RWPE2 (cell line): ENCODE data around the gene EEF1AKMT1.

ENCODE experiments used
- ATAC-seq: fragments of 200-7000 bp; cut with Tn5 transposase; 3 replicates; pipeline ENCODE4 v1.9.1; 2021; ENCODE audit warnings: low read depth
- DNase-seq: peaks from one replicate; pipeline ENCODE4 v3.0.0-alpha.2; 2020; ENCODE audit warnings: low spot score
- H3K27ac ChIP-seq: fragments of 450-650 bp; 2 replicates; pipeline ENCODE4 v1.5.1; 2017; ENCODE audit warnings: mild to moderate bottlenecking; ENCODE audit not compliant: poor library complexity, severe bottlenecking
- H3K27me3 ChIP-seq: fragments of 250-450 bp; sonication (Bioruptor Pico); 2 replicates; pipeline ENCODE4 v1.5.1; 2021; ENCODE audit warnings: mild to moderate bottlenecking, moderate library complexity; ENCODE audit not compliant: insufficient read depth, poor library complexity, severe bottlenecking
- H3K36me3 ChIP-seq: fragments of 250-450 bp; sonication (Bioruptor Pico); 2 replicates; pipeline ENCODE4 v1.5.1; 2020; ENCODE audit warnings: low read depth, mild to moderate bottlenecking, moderate library complexity
- H3K4me1 ChIP-seq: fragments of 250-450 bp; sonication (Bioruptor Pico); 2 replicates; pipeline ENCODE4 v1.5.1; 2021; ENCODE audit warnings: mild to moderate bottlenecking, moderate library complexity; ENCODE audit not compliant: insufficient read depth, poor library complexity, severe bottlenecking
- H3K4me3 ChIP-seq: fragments of 250-450 bp; sonication (Bioruptor Pico); 2 replicates; pipeline ENCODE4 v1.5.1; 2021; ENCODE audit warnings: mild to moderate bottlenecking, moderate library complexity; ENCODE audit not compliant: severe bottlenecking
- H3K9me3 ChIP-seq: fragments of 250-450 bp; sonication (Bioruptor Pico); 2 replicates; pipeline ENCODE4 v1.5.1; 2021; ENCODE audit warnings: mild to moderate bottlenecking, moderate library complexity; ENCODE audit not compliant: severe bottlenecking
- TF ChIP-seq, protein P1 (sequence below): fragments of 450-650 bp; IDR thresholded peaks from one replicate; pipeline ENCODE4 v1.5.1; 2017; ENCODE audit warnings: mild to moderate bottlenecking, moderate library complexity; ENCODE audit not compliant: poor library complexity, severe bottlenecking

EEF1AKMT1 gene

DNA sequence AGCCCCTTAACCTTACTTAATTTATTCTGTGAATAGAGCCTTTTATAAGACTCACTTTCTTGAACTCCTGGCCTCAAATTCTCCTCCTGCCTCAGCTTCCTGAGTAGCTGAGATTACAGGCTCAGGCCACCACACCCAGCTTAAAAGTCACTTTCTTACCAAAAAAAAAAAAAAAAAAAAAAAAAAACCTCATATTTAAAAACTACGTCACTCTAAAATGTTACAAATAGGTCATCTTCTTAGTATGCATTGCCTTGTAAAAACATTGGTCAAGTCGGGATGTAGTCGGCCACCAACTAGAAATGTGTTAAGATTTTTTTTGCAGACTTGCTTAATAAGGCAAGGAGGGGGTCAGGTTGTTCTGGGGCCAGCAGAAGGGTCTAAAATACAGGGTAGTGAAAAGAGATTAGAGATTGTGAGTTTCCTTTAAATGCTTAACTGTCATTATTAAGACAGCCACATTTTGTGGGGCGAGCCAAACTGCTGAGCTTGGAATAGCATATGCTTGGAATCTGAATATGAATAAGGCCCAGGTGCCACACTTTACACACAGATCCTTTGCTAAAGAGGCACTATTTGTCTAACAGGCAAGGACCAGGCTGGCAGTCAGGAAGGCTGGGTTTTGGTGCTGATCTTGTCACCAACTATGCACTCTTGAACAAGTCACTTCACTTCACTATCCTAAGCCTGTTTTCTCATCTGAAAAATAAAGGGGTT, 86.7 kb downstream of the EEF1AKMT1 start:
- H3K9me3 ChIP-seq = no peaks in the 10 kb centered on the region
- no peaks in the 10 kb centered on the region for H3K27me3 ChIP-seq
- DNase-seq (no peak), ATAC-seq (no peak)
- H3K4me3 ChIP-seq = no peak overlapping the region
- TF ChIP-seq, protein P1, sequence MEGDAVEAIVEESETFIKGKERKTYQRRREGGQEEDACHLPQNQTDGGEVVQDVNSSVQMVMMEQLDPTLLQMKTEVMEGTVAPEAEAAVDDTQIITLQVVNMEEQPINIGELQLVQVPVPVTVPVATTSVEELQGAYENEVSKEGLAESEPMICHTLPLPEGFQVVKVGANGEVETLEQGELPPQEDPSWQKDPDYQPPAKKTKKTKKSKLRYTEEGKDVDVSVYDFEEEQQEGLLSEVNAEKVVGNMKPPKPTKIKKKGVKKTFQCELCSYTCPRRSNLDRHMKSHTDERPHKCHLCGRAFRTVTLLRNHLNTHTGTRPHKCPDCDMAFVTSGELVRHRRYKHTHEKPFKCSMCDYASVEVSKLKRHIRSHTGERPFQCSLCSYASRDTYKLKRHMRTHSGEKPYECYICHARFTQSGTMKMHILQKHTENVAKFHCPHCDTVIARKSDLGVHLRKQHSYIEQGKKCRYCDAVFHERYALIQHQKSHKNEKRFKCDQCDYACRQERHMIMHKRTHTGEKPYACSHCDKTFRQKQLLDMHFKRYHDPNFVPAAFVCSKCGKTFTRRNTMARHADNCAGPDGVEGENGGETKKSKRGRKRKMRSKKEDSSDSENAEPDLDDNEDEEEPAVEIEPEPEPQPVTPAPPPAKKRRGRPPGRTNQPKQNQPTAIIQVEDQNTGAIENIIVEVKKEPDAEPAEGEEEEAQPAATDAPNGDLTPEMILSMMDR = no peak
- H3K4me1 ChIP-seq = no peaks in the 10 kb centered on the region
- H3K27ac ChIP-seq = no peak overlapping the region
- no peaks in the 10 kb centered on the region for H3K36me3 ChIP-seq

DNA sequence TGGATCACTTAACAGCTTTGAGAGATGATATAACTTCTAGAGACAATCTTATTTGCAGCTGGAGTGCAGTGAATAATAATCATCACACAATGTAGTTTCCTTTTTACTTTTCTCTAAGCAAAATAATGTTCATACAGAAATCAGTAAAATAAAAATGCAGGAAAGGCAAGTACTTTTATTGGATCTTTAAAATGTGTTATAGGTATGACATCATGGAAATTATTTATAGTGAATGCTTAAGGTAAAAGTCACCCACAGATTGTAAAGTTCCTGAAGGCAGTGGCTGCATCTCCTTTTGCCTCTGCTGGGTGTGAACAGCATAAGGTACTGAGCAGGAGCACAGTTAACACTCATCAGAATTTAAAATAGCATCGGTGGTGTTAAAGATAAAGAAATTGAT, 87.6 kb downstream of the EEF1AKMT1 start:
- no peaks in the 10 kb centered on the region for H3K9me3 ChIP-seq
- no peaks in the 10 kb centered on the region for H3K4me1 ChIP-seq
- ATAC-seq (no peak), DNase-seq (no peak)
- TF ChIP-seq, protein P1 = no peak
- H3K27me3 ChIP-seq = no peaks in the 10 kb centered on the region
- H3K36me3 ChIP-seq = no peaks in the 10 kb centered on the region
- H3K4me3 ChIP-seq = no peak overlapping the region
- no peak overlapping the region for H3K27ac ChIP-seq

DNA sequence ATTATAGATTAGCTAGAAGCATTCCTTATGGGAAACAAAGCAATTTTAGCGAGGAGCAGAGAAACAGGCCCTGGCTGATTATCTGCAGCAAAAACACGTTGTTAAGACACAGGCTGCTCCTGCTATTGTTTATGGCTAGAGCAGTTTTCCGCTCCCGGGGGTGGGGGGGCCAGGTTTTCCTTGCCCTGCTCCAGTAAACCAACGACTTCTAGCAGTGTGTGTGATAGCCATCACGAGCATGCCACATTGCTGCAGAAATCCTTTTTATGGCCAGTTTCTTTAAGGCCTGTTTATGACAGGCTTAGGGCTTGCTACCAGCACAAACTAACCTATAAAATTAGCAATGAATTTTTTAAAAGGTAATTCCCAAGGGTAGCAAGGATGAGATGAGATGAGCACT, 88.7 kb downstream of the EEF1AKMT1 start:
- Histone ChIP-seq H3K27ac (no peak overlapping the region), H3K27me3 (no peaks in the 10 kb centered on the region), H3K9me3 (no peaks in the 10 kb centered on the region), H3K4me1 (no peaks in the 10 kb centered on the region), H3K36me3 (no peaks in the 10 kb centered on the region), H3K4me3 (no peak overlapping the region)
- TF ChIP-seq, protein P1 = no peak
- DNase-seq (no peak), ATAC-seq (no peak)

DNA sequence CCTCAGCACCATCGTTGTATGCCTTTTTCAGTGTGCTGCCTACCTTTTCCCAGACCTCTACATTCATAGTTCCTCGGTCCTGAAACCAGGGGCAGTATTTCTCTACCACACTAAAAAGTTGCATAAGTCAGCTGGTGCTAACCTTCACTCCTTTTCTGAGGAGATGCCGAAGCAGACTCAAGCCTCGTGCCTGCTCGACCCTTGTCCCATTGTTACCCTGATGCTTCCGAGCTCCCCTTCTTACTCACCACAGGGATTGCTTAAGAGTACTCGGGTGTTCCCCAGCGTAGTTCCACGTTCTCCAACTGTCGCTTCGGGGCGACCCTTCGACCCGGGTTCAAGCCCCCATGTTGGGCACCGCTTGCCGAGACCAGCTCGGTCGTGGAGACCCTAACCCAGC, 89.2 kb downstream of the EEF1AKMT1 start:
- no peak overlapping the region for H3K27ac ChIP-seq
- no peak for ATAC-seq
- TF ChIP-seq, protein P1 = no peak

DNA sequence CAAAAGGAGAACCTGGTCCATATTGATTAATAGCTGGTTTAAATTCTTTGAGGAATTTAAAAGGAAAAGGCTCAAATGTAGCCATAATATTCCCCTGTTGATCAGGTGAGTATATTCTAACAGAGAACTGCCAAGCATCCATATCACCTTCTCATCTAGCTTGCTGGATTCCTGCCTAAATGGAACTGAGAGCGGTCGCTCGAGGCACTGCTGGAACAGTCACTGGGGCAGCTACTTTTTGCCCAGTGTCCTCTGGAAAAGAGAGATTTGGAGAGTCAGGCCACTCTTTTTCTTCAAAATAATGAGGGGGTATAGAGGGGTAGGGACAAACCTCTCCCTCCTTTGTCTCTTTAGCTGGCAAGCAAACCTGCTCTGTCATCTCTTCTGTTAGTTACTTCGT, 89.7 kb downstream of the EEF1AKMT1 start:
- DNase-seq = no peak
- ATAC-seq = no peak
- TF ChIP-seq, protein P1 = no peak
- no peaks in the 10 kb centered on the region for H3K4me1 ChIP-seq
- no peaks in the 10 kb centered on the region for H3K9me3 ChIP-seq
- H3K27ac ChIP-seq = no peak overlapping the region
- H3K27me3 ChIP-seq = no peaks in the 10 kb centered on the region
- no peaks in the 10 kb centered on the region for H3K36me3 ChIP-seq
- H3K4me3 ChIP-seq = no peak overlapping the region

More for the DNA sequence above, 89.2 kb downstream of the EEF1AKMT1 start:
- Histone ChIP-seq H3K27me3 (no peaks in the 10 kb centered on the region), H3K9me3 (no peaks in the 10 kb centered on the region), H3K4me1 (no peaks in the 10 kb centered on the region), H3K36me3 (no peaks in the 10 kb centered on the region), H3K4me3 (no peak overlapping the region)
- DNase-seq = no peak
